Stimulated activated CD4-positive, alpha-beta T cell treated with anti-CD3 and anti-CD28 coated beads, Interleukin-12 subunit alpha, Interleukin-12 subunit beta, amount 100 ng/mL, for 48 hours (primary cell): Measurements from ENCODE around the gene ADGRB3.

Source experiments
- DNase-seq, 3 donors: peaks; one replicate each; pipeline ENCODE4 v3.0.0-alpha.2; 2020; ENCODE audit warnings: low read depth in 2 of 3, low spot score in 1 of 3

ADGRB3 gene

GRCh38 chr6:69305456-69305855 lies 670.4 kb downstream of the ADGRB3 start:
- DNase-seq = no peak

DNA sequence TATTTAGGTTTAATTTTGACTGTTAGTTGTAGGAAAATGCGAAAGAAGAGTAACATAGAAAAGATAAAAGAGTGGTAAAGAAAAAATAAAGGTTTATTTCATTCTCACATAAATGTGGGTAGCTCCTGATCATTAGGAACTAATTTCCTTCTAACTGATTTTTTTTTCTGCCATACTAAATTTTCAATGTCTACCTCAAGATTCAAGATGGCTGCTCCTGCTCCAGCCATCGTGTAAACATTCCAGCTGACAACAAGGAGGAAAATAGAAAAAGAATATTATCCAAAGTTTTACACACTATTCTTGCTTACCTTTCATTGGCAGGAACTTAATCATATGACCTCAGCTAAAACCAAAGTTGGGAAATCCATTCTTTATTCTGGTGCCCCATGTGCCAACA lies 673.5 kb downstream of the ADGRB3 start:
- DNase-seq = no peak

DNA sequence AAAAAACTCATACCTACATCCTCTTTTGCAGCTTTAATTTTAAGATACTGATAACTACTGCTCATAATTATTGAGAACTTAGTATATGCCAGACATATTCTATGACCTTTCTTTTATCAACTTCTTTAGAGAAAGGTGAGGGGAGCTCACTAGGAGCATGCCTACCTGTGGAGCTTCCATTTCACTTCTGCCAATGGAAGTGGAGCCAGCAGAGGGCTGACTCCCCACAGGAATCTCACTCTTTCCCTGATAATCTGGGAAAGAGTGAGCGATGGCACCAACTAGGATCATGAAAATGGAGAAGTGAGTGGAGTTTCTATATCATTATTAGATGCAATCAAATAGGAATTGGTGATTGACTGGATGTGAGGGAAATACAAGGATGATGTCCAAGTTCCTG lies 676.8 kb downstream of the ADGRB3 start:
- no peak for DNase-seq

GRCh38 chr6:69314001-69314400 lies 678.9 kb downstream of the ADGRB3 start:
- DNase-seq = no peak

- DNase-seq = no peak
Observed at GRCh38 chr6:69314531-69314930, 679.4 kb downstream of the ADGRB3 start.

DNA sequence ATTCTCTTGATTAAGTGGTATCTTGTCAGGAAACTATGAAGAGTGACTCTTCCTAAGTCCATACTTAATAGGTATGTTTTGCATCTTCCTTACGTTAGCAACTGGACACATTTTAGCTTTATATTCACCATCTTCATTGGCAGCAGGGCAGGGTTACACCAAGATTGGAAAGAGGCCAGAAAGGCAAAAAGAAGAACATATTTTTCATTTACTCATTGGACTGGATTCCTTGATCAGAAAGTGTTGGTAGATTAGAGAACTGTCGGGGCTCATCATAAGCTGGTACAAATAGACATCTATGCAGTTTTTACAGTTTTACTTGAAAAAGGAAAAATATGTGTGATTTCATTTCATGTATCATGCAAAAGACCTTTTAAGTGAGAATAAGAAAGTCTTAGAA lies 696.8 kb downstream of the ADGRB3 start:
- DNase-seq = no peak

- DNase-seq = no peak
Observed at GRCh38 chr6:69337311-69337710, 702.2 kb downstream of the ADGRB3 start.

DNA sequence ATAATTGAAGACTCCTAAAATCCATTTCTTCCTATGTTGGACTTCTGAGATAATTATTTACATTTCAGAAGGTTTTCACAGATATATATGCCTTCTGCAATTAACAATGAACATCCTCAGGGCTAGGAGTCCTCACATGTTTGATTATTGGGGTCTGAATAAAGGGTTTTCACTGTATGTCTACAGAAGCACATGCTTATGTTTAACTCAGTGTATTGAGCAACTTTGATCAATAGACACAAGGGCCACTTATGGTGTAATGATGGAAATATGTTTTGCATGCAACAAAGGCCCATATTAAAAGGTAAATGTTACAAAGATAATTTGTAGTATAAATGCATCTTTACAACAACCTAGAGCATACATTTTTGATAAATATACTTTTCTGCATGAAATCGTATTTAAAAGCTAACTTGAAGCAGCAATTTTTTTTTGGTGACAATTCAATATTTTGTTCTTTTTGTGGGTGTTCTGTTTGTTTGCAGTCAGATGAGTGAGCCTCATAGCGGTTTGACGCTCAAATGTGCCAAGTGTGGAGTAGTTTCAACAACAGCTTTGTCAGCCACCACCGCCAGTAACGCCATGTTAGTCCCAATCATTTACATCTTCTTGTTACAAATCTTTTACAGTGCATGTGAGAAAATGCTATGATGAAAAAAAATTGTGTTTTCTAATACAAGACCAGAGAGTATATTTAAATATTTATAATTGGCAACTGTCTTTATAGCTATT lies 703.5 kb downstream of the ADGRB3 start:
- no peak for DNase-seq

GRCh38 chr6:69339163-69339550 lies 704.1 kb downstream of the ADGRB3 start:
- no peak for DNase-seq

GRCh38 chr6:69340196-69340595 lies 705.1 kb downstream of the ADGRB3 start:
- no peak for DNase-seq

- DNase-seq = no peak
Observed at GRCh38 chr6:69343851-69344250, 708.8 kb downstream of the ADGRB3 start.

DNA sequence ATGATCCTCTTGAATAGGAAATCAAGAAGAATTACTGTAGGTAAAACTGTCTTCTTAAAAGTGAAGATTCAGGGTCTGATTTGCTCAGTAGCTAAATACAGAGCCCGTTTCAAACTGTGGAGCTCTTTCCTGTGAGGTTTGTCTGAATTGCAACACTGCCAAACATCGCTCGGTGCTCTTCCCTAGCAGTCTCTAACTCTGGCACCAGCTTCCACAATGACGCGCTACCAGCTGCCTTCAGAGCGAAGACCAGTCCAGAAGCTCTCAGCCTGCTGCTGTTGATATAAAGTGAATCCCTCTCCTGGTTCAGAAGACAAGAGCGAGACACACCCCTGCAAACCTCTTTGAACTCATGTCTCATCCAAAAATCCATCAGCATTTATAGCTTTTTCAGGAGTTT lies 714.7 kb downstream of the ADGRB3 start:
- DNase-seq = no peak

GRCh38 chr6:69362209-69362608 lies 727.1 kb downstream of the ADGRB3 start:
- no peak for DNase-seq

GRCh38 chr6:69366831-69367230 lies 731.7 kb downstream of the ADGRB3 start:
- DNase-seq = no peak

DNA sequence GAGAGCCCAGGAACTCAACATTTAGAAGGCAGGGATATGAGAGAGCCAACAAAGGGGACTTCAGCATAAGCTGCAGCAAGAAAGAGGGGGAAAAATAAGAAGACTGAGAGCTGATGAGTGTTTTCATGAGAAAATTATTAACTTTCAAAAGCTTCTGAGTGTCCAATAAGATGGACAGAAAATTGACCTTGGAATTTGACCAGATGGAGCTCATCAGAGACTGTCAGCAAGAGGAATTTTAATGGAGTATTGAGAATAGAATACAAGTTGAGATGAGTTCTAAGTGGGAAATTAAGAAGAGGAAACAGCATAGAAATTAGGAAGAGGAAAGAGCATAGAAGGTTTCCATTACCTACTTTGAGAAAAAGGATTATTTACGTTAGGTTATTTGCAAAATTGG lies 733.5 kb downstream of the ADGRB3 start:
- no peak for DNase-seq

GRCh38 chr6:69370763-69371162 lies 735.7 kb downstream of the ADGRB3 start:
- no peak for DNase-seq

- DNase-seq = no peak
Observed at GRCh38 chr6:69378326-69378725, 743.2 kb downstream of the ADGRB3 start.

GRCh38 chr6:69379518-69379917 lies 744.4 kb downstream of the ADGRB3 start:
- DNase-seq = no peak

GRCh38 chr6:69383627-69384026 lies 748.5 kb downstream of the ADGRB3 start:
- DNase-seq = no peak

DNA sequence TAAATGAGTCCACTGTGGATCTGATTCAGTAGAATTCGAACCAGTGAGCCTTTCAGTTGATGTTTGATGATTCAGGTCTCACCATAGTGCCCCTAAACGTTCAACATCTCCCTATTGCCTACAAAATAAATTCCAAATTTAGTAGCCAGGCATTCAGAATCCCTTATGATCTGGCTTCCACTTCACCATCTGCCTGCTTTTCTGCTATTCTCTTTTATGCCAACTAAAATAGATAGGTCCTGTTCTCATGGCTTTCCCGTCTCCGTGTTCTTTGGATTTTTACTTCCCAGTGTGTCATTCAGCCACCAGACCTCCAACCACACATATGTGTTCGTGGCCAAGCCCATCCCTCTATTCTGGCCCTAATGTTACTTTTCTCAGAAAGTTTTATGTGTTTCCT lies 751.3 kb downstream of the ADGRB3 start:
- no peak for DNase-seq

GRCh38 chr6:69390125-69390524 lies 755.0 kb downstream of the ADGRB3 start:
- no peak for DNase-seq

GRCh38 chr6:69391106-69391505 lies 756.0 kb downstream of the ADGRB3 start:
- no peak for DNase-seq

GRCh38 chr6:69392745-69393144 lies 757.7 kb downstream of the ADGRB3 start:
- DNase-seq = no peak

- DNase-seq = no peak
Observed at GRCh38 chr6:69398311-69398710, 763.2 kb downstream of the ADGRB3 start.
